Right forelimb (tissue), 1 donor: ENCODE data around the gene SET.

ENCODE experiments used
- DNase-seq: peaks from one replicate; pipeline ENCODE4 v3.0.0-alpha.2; 2018

Gene SET

GRCh38 chr9:128713941-128714573 is 25.0 kb downstream of the SET start:
- no peak for DNase-seq

GRCh38 chr9:128714586-128715435 is 25.8 kb downstream of the SET start:
- no peak for DNase-seq

DNA sequence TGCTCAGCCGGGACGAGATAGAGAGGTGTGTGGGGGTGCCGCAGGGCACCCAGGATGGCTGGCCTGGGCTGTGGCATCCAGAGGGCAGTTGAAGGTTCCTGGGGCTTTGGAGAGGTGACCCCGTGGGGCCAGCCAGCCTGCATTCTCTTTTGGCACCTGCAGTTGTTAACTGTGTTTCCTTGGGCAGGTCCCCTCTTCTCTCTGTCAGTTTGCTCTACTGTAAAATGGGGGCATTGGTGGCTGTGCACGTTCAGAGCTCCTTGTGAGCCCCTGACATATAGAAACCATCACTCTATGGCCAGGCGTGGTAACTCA is 26.4 kb downstream of the SET start:
- no peak for DNase-seq

- DNase-seq = no peak
Observed at GRCh38 chr9:128716581-128717254, 27.7 kb downstream of the SET start.

GRCh38 chr9:128718047-128718446 is 29.0 kb downstream of the SET start:
- no peak for DNase-seq

GRCh38 chr9:128718475-128718874 is 29.5 kb downstream of the SET start:
- DNase-seq = no peak

- no peak for DNase-seq
Observed at GRCh38 chr9:128719919-128720605, 31.0 kb downstream of the SET start.

DNA sequence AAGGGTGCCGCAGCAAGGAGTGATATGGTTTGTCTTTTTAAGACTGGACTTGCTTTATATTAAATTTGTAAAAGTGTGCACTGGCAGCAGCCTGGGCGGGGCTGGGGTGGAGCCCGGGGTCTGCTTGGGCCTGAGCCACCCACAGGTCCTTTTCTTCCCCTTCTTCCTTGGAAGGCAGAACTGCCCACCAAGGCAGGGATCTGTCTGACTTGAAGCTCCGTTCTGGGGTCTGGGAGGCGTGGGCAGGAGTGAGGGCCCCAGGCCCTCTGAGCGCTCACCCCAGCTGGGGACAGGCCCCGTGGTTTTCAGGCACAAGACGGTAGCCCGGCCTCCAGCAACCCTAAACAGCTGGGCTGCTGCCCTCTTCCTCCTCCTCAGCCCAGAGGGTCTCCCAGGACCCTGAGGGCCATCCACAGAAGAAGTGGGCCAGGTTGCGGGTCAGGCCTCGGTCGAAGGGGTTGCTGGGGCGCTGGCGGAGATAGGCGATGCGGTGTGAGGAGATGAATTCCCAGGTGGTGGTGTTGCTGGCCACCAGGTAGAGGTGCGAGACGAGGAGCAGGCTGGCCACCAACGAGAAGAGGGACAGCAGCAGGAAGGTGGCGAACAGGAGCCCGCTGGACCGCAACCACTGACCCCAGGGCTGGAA is 31.9 kb downstream of the SET start:
- no peak for DNase-seq

- no peak for DNase-seq
Observed at GRCh38 chr9:128721487-128722010, 32.5 kb downstream of the SET start.

DNA sequence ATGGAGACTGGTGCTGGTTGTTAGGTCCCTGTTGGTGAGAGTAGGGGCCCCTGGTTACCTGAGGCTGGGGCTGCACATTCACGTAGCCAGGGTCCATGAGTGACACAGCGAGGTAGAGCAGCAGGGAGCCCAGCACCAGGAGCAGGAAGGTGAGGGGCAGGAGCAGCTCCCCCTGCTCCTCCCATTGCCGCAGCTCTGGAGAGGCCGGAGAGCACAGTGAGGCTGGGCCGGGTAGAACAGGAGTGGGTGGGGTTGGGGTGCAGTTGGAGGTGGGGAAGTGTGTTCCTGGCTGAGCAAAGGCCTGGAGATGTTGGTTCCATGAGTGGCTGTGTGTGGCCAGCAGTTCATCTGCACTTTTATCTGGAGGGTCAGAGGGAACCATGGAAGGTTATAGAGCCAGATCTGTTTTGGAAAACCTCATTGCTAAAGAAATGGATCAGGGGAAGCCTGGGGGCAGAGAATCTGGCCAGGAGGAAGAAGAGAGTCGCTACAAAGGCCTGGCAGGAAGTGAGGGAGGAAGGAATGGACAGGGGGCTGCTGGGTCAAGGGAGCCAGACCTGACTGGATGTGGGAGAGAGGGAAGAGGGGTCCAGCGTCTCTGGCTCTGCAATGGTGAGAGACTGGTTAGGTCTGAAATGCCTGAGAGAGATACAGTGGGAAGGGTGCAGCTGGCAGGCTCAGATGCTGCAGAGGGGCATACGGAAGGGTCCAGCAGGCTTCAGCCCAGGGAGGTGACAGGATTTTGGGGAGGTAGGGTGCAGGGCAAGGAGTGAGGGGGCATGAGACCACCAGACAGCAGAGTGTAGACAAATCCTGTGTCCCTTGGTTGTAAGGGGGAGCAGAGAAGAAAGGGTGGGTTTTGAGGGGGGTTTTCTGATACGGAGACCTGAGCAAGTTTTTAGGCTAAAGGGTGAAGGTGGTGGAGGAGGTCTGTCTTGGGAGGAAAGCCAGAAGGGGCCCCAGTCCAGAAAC is 33.6 kb downstream of the SET start:
- no peak for DNase-seq

- DNase-seq = no peak
Observed at GRCh38 chr9:128723352-128723865, 34.4 kb downstream of the SET start.

GRCh38 chr9:128723866-128724743 is 35.1 kb downstream of the SET start, which contains the start of gene ZDHHC12:
Gene ZDHHC12 (minus strand): TSS chr9:128724127. CDS start chr9:128724093, 34 bp downstream.
- peak; percentile 89 for DNase-seq

DNA sequence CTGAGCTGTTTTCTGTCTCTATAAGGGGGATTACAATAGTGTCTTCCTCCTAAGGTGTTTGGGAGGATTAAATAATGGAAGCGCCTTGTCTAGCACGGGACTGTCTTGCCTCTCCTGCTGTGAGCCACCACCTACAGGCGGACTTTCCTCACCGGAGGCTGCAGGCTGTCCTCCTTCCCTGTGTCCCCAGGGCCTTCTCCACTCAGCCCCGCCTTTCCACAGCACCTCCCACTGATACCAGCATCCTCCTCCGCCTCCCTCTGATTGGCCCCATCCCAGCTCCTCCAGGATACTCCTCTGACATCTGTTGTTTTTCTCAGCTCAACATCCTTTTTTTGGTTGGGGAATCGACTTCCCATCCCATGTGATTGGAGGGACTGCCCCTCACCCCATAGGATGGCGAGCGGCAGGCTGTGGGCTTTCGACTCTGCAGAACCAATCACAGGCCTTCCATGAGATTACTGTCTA is 35.8 kb downstream of the SET start:
- no peak for DNase-seq

DNA sequence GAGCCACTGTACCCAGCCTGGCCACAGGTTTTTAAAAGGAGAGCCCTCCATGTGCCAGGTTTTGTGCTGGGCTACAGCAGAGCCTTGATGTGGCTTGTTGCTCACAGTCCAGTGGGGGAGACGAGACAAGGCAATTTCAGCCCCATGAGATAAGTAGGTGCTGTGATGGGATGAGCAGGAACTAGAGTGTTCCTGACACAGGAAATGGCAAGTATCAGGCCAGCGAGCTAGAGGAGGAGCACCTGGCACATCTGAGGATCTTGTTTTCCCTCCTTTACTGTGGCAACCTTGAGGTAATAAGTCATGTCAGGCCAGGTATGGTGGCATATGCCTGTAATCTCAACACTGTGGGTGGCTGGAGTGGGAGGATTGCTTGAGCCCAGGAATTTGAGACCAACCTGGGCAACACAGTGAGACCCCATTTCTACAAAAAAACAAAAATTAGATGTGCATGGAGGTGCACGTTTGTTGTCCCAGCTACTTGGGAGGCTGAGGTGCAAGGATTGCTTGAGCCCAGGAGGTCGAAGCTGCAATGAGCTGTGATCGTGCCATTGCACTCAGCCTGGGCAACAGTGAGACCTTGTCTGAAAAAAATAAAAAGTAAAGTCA is 38.7 kb downstream of the SET start:
- no peak for DNase-seq

DNA sequence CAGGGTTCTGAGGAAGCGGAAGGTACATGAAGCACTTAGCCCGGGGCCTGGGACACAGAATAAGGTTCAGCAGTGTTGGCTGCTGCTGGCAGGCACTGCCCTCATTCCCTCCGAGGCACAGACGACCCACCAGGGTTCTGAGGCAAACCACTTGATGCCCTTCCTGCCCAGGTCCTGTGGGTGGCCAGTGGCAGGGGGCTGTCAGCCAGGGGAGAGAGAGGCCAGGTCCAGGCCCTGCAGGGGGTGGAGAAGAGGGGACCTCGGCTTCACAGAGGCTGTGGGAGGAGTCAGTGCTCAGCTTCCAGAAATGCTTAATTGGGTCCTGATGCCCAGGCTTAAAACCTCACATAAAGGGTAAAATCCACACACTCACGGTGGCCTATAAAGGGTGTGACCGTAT is 39.3 kb downstream of the SET start:
- DNase-seq = no peak

DNA sequence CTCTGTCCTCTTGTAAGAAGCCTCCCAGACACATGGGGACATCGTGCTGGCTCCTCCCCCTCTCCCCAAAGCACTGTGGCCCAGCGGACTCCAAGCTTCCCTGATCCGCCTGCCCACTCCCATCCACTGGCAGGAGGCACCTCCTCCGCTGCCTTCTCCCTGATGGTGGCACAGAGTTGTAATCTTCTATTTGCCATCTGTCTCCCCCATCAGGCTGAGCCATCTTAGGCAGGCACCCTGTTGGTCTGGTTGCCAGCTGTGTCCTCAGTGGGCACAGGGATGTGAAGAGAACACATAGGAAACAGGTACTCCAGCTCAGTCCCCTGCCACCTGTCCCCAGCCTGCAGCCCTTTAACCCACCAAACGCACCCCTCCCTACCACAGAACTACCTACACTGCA is 40.3 kb downstream of the SET start:
- no peak for DNase-seq

- no peak for DNase-seq
Observed at GRCh38 chr9:128729766-128730517, 40.9 kb downstream of the SET start.

- DNase-seq = no peak
Observed at GRCh38 chr9:128731093-128731492, 42.1 kb downstream of the SET start.

DNA sequence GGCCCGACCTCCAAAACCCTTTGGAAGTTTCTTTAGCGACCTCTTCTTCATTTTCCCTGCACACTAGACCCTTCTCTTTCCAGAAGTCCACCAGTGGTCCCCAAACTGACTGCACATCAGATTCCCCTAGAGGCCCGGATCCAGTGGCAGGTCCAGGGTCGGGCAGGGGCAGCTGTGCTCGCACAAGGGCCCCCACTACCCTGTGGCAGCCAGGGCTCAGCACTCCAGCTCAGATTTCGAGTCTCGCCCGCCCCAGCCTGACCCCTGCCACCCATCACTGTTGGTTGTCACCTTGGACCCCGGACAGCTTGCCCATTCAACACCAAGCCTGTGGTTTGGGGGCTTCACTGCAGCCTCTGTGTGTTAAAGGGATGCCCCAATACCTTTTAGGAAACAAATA is 42.7 kb downstream of the SET start:
- no peak for DNase-seq
